OCI-LY7 (cell line): ENCODE results near the gene IBTK. TPM values are rescaled to one million over a fixed set of nuclear protein-coding genes. Genes with fewer than 3 reads are reported as not detected.

Experiments used
- BruUV-seq: library from RNA; stranded (reverse); fragments of 400-500 nt; replicated peaks from 2 replicates; lab custom pipeline; 2021; lab: Mats Ljungman, UMichigan
- CTCF ChIA-PET: fragments of 300-600 bp; sonication (Branson Sonifier 250); formaldehyde crosslinking; loops from one replicate; lab custom pipeline; 2022; ENCODE audit warnings: antibody characterized with exemption; ENCODE audit not compliant: unreplicated experiment; lab: Charles Lee
- POLR2A ChIA-PET: fragments of 300-600 bp; sonication (Branson Sonifier 250); formaldehyde crosslinking; loops from one replicate; lab custom pipeline; 2022; ENCODE audit warnings: antibody characterized with exemption; lab: Charles Lee
- DNase-seq: peaks from one replicate; pipeline ENCODE4 v3.0.0-alpha.2; 2015; ENCODE audit warnings: low spot score
- H2AFZ ChIP-seq: fragments of 200-600 bp; sonication (generic), shearing (Covaris generic); 2 replicates; pipeline ENCODE4 v1.6.1; 2014; ENCODE audit warnings: mild to moderate bottlenecking, antibody characterized with exemption, low read length, moderate library complexity
- H3K27ac ChIP-seq: fragments of 200-600 bp; sonication (generic); 2 replicates; pipeline ENCODE4 v1.5.1; 2014; ENCODE audit warnings: mixed run types, low read depth, mild to moderate bottlenecking, moderate library complexity, low read length, inconsistent platforms; ENCODE audit not compliant: poor library complexity, severe bottlenecking
- H3K36me3 ChIP-seq: fragments of 200-600 bp; sonication (generic); 2 replicates; pipeline ENCODE4 v1.6.1; 2014; ENCODE audit warnings: mild to moderate bottlenecking, antibody characterized with exemption, low read length, moderate library complexity, mixed read lengths; ENCODE audit not compliant: insufficient read depth
- H3K4me1 ChIP-seq: fragments of 200-600 bp; sonication (generic); 2 replicates; pipeline ENCODE4 v1.5.1; 2014; ENCODE audit warnings: mild to moderate bottlenecking, low read length; ENCODE audit not compliant: insufficient read depth, poor library complexity, severe bottlenecking
- H3K4me2 ChIP-seq: fragments of 200-600 bp; sonication (generic); 2 replicates; pipeline ENCODE4 v1.6.1; 2014; ENCODE audit warnings: mild to moderate bottlenecking, low read length
- H3K4me3 ChIP-seq: fragments of 200-600 bp; sonication (generic); 2 replicates; pipeline ENCODE4 v1.5.1; 2014; ENCODE audit warnings: mild to moderate bottlenecking, low read depth, low read length; ENCODE audit not compliant: poor library complexity, severe bottlenecking
- H3K79me2 ChIP-seq: fragments of 200-600 bp; sonication (generic); 2 replicates; pipeline ENCODE4 v1.6.1; 2016; ENCODE audit warnings: low read depth, mild to moderate bottlenecking, low read length, moderate library complexity, mixed read lengths; ENCODE audit not compliant: insufficient read depth
- H3K9me2 ChIP-seq: fragments of 200-600 bp; sonication (generic); 2 replicates; pipeline ENCODE4 v1.6.1; 2016; ENCODE audit warnings: mild to moderate bottlenecking, low read length, mixed read lengths; ENCODE audit not compliant: insufficient read depth
- H3K9me3 ChIP-seq: fragments of 200-600 bp; sonication (generic); 2 replicates; pipeline ENCODE4 v1.6.1; 2014; ENCODE audit warnings: mild to moderate bottlenecking, mixed run types, low read length, mixed read lengths
- H4K20me1 ChIP-seq: fragments of 200-600 bp; sonication (generic); 2 replicates; pipeline ENCODE4 v1.6.1; 2014; ENCODE audit warnings: mild to moderate bottlenecking, antibody characterized with exemption, low read length, moderate library complexity, mixed read lengths; ENCODE audit not compliant: insufficient read depth
- CTCF ChIP-seq: fragments of 200-600 bp; sonication (generic); conservative IDR thresholded peaks from 2 replicates; pipeline ENCODE4 v1.5.1; 2014; ENCODE audit warnings: mild to moderate bottlenecking, antibody characterized with exemption, low read length, moderate library complexity, mixed read lengths
- EZH2phosphoT487 ChIP-seq: fragments of 200-600 bp; sonication (generic); IDR thresholded peaks from 2 replicates; pipeline ENCODE4 v1.6.1; 2018; ENCODE audit warnings: low read depth, borderline replicate concordance, mild to moderate bottlenecking, mixed run types, antibody characterized with exemption, low read length, moderate library complexity, mixed read lengths
- intact Hi-C: fragments of 100-400 bp; cut with micrococcal nuclease; formaldehyde crosslinking; loops from one replicate; pipeline ENCODE4 v1.10.0; 2022; ENCODE audit not compliant: unreplicated experiment
- total RNA-seq, 2 experiments: library from RNA; depleted of rRNA in 1 of 2; stranded (reverse); fragments of >200 nt in 1 of 2; shearing (Covaris generic) in 1 of 2; gene quantifications; 2 replicates each; pipeline ENCODE4 v1.2.3, GENCODE V29; 2014 to 2022

The IBTK gene
- total RNA-seq, 2 experiments from 2014 or later: 18.6 to 31.0 TPM

GRCh38 chr6:82196161-82196560 is 51.4 kb downstream of the IBTK start:
- Histone ChIP-seq H3K9me3 (no peaks in the 10 kb centered on the region), H3K36me3 (peaks cover 94% of the 10 kb centered on the region), H3K4me2 (no peak overlapping the region), H3K4me1 (no peaks in the 10 kb centered on the region), H2AFZ (no peak overlapping the region), H4K20me1 (no peaks in the 10 kb centered on the region), H3K4me3 (no peak overlapping the region), H3K79me2 (no peaks in the 10 kb centered on the region), H3K27ac (no peak overlapping the region), H3K9me2 (no peaks in the 10 kb centered on the region)
- no peak for DNase-seq
- no TSS peak for BruUV-seq
- POLR2A ChIA-PET: interaction anchor here (1.2 to 2.6 kb wide), 4 partner anchors 9 to 34 kb away, joined by 3 to 10 read pairs (median 4); no protein-coding TSS in a partner anchor
- intact Hi-C loops: no loop called here
- no peak for TF ChIP-seq EZH2phosphoT487
- no peak for TF ChIP-seq CTCF
- CTCF ChIA-PET: no interaction called here

- intact Hi-C loops: no loop called here
- no peak for DNase-seq
- Histone ChIP-seq H3K9me3 (no peaks in the 10 kb centered on the region), H4K20me1 (no peaks in the 10 kb centered on the region), H3K79me2 (no peaks in the 10 kb centered on the region), H2AFZ (no peak overlapping the region), H3K9me2 (no peaks in the 10 kb centered on the region), H3K4me3 (no peak overlapping the region), H3K4me1 (no peaks in the 10 kb centered on the region), H3K4me2 (no peak overlapping the region), H3K27ac (no peak overlapping the region), H3K36me3 (peaks cover 94% of the 10 kb centered on the region)
- no TSS peak for BruUV-seq
- ChIA-PET POLR2A (interaction anchor here (1.2 to 1.6 kb wide), 2 partner anchors 10 to 19 kb away, joined by 3 to 4 read pairs; no protein-coding TSS in a partner anchor), CTCF (no interaction called here)
- TF ChIP-seq EZH2phosphoT487: no peak
- no peak for TF ChIP-seq CTCF
Measured at GRCh38 chr6:82195619-82196018, 51.9 kb downstream of the IBTK start.

GRCh38 chr6:82185948-82186535 is 61.5 kb downstream of the IBTK start:
- H3K79me2 ChIP-seq: no peaks in the 10 kb centered on the region

More at GRCh38 chr6:82185948-82186535, 61.5 kb downstream of the IBTK start:
- H4K20me1 ChIP-seq: no peaks in the 10 kb centered on the region; the same call in 1 of the 2 replicates
- no peak overlapping the region for H2AFZ ChIP-seq
- H3K9me2 ChIP-seq: no peaks in the 10 kb centered on the region
- POLR2A ChIA-PET: no interaction called here
- TF ChIP-seq EZH2phosphoT487: no peak
- no peak for TF ChIP-seq CTCF
- no TSS peak for BruUV-seq
- DNase-seq: no peak
- no peak overlapping the region for H3K27ac ChIP-seq
- no peaks in the 10 kb centered on the region for H3K4me1 ChIP-seq
- no peaks in the 10 kb centered on the region for H3K9me3 ChIP-seq
- H3K36me3 ChIP-seq: peaks cover 79% of the 10 kb centered on the region
- no peak overlapping the region for H3K4me2 ChIP-seq
- intact Hi-C loops: loop anchor here (5.0 kb wide), 1 partner anchor 36 kb away; no protein-coding TSS in a partner anchor
- CTCF ChIA-PET: no interaction called here
- no peak overlapping the region for H3K4me3 ChIP-seq
